ENCODE results near the gene KRT86.

- TF ChIP-seq CTCF (IDR thresholded peaks at IDR 0.05) (no peak), POLR2A (IDR thresholded peaks at IDR 0.05) (no peak)
Observed at GRCh38 chr12:52332381-52332780, 57.9 kb downstream of the KRT86 start.

Measured in Peyer's patch (tissue), 4 donors.